Measurements from ENCODE around the gene RNF224.
A peak's percentile ranks its signal among the peaks of the same experiment; 100 is the strongest.

The RNF224 gene

GRCh38 chr9:137187386-137187785, 39.9 kb upstream of the RNF224 start:
- no peak overlapping the region for H2BK5ac ChIP-seq (ENCODE audit: low read depth, low read length, poor library complexity, severe bottlenecking)
- no peak overlapping the region for H4K8ac ChIP-seq (ENCODE audit: low read length)
- no peak overlapping the region for H3K4ac ChIP-seq (ENCODE audit: low read depth in 1 of 2, low read length in 2 of 2)
- no peak overlapping the region for H2BK15ac ChIP-seq (ENCODE audit: low read depth, poor library complexity, severe bottlenecking)
- no peak overlapping the region for H2BK120ac ChIP-seq (ENCODE audit: low read depth, low read length)
- H4K91ac ChIP-seq (ENCODE audit: low read length): no peak overlapping the region
- H2BK12ac ChIP-seq (ENCODE audit: low read length in 2 of 2): no peak overlapping the region
- no peak for DNase-seq
- no peak overlapping the region for H2AFZ ChIP-seq (ENCODE audit: low read depth, low read length)
- 89% methylated on average over 15 of the region's 15 CpGs for WGBS
- peak overlapping the region; percentile 90 for H3K4me2 ChIP-seq (ENCODE audit: low read length, poor library complexity, severe bottlenecking)
- H3K18ac ChIP-seq (ENCODE audit: low read depth in 1 of 2, low read length in 2 of 2): no peak overlapping the region
- H3K23ac ChIP-seq (ENCODE audit: low read length in 2 of 2): no peak overlapping the region
- peak overlapping the region; percentile 96 for H3K9ac ChIP-seq (ENCODE audit: low read length)
- peaks cover 40% of the 10 kb centered on the region for H3K4me1 ChIP-seq (ENCODE audit: control insufficient read depth, insufficient read depth, low read depth, low read length)
- no peak overlapping the region for H3K27ac ChIP-seq (ENCODE audit: low read length, poor library complexity, severe bottlenecking)
- no peaks in the 10 kb centered on the region for H3K9me3 ChIP-seq (ENCODE audit: control insufficient read depth, low read length)
- peaks cover 57% of the 10 kb centered on the region for H3K79me1 ChIP-seq (replicated peaks; ENCODE audit: low read length, poor library complexity, severe bottlenecking)
- no peak overlapping the region for H2AK5ac ChIP-seq (ENCODE audit: low read length, severe bottlenecking)
- H3K36me3 ChIP-seq (ENCODE audit: control insufficient read depth in 1 of 2, insufficient read depth in 2 of 2, low read depth in 1 of 2, low read length in 2 of 2): peaks cover 76 to 78% of the 10 kb centered on the region in 2 experiments
- H3K4me3 ChIP-seq (ENCODE audit: insufficient read depth in 1 of 2, low read depth in 1 of 2, low read length in 2 of 2): peak overlapping the region; percentile 91 to 100
- H3K27me3 ChIP-seq (ENCODE audit: control insufficient read depth in 1 of 2, insufficient read depth in 1 of 2, low read length in 2 of 2): no peaks in the 10 kb centered on the region
- H3K14ac ChIP-seq (ENCODE audit: low read length in 2 of 2): no peak overlapping the region

GRCh38 chr9:137188086-137188489, 39.2 kb upstream of the RNF224 start:
- Histone ChIP-seq H2AFZ (ENCODE audit: low read depth, low read length) (peak overlapping the region; percentile 76), H2AK5ac (ENCODE audit: low read length, severe bottlenecking) (no peak overlapping the region), H2BK15ac (ENCODE audit: low read depth, poor library complexity, severe bottlenecking) (peak overlapping the region; percentile 75), H3K4me3 (ENCODE audit: insufficient read depth in 1 of 2, low read depth in 1 of 2, low read length in 2 of 2) (peak overlapping the region; percentile 91 to 100), H3K79me1 (replicated peaks; ENCODE audit: low read length, poor library complexity, severe bottlenecking) (peaks cover 62% of the 10 kb centered on the region), H3K9ac (ENCODE audit: low read length) (peak overlapping the region; percentile 96), H3K4ac (ENCODE audit: low read depth in 1 of 2, low read length in 2 of 2) (peak overlapping the region; percentile 46 to 73), H3K27me3 (ENCODE audit: control insufficient read depth in 1 of 2, insufficient read depth in 1 of 2, low read length in 2 of 2) (no peaks in the 10 kb centered on the region), H3K14ac (ENCODE audit: low read length in 2 of 2) (peak overlapping the region in 1 of 2 experiments; percentile 70), H3K9me3 (ENCODE audit: control insufficient read depth, low read length) (no peaks in the 10 kb centered on the region), H4K91ac (ENCODE audit: low read length) (peak overlapping the region; percentile 71), H3K4me1 (ENCODE audit: control insufficient read depth, insufficient read depth, low read depth, low read length) (peaks cover 43% of the 10 kb centered on the region), H2BK5ac (ENCODE audit: low read depth, low read length, poor library complexity, severe bottlenecking) (no peak overlapping the region), H2BK120ac (ENCODE audit: low read depth, low read length) (no peak overlapping the region), H3K23ac (ENCODE audit: low read length in 2 of 2) (no peak overlapping the region), H4K8ac (ENCODE audit: low read length) (peak overlapping the region; percentile 99), H3K36me3 (ENCODE audit: control insufficient read depth in 1 of 2, insufficient read depth in 2 of 2, low read depth in 1 of 2, low read length in 2 of 2) (peaks cover 70 to 75% of the 10 kb centered on the region in 2 experiments), H3K4me2 (ENCODE audit: low read length, poor library complexity, severe bottlenecking) (peak overlapping the region; percentile 90), H3K18ac (ENCODE audit: low read depth in 1 of 2, low read length in 2 of 2) (peak overlapping the region; percentile 83 to 87), H2BK12ac (ENCODE audit: low read length in 2 of 2) (no peak overlapping the region), H3K27ac (ENCODE audit: low read length, poor library complexity, severe bottlenecking) (no peak overlapping the region)
- under 1% methylated on average over 28 of the region's 31 CpGs for WGBS
- no peak for DNase-seq

GRCh38 chr9:137188490-137189296, 38.6 kb upstream of the RNF224 start, which contains the start of the genes ANAPC2 and SSNA1:
Gene ANAPC2, minus strand, starts transcription at chr9:137188560. Its CDS starts 28 bp downstream, at chr9:137188532.
Gene SSNA1, plus strand, starts transcription at chr9:137188676. Its CDS starts 51 bp downstream, at chr9:137188727.
- Histone ChIP-seq H2BK5ac (ENCODE audit: low read depth, low read length, poor library complexity, severe bottlenecking) (peak within 1 kb of the TSS; percentile 88), H3K36me3 (ENCODE audit: control insufficient read depth in 1 of 2, insufficient read depth in 2 of 2, low read depth in 1 of 2, low read length in 2 of 2) (peaks cover 64 to 72% of the 10 kb centered on the region in 2 experiments), H3K27me3 (ENCODE audit: control insufficient read depth in 1 of 2, insufficient read depth in 1 of 2, low read length in 2 of 2) (no peaks in the 10 kb centered on the region), H3K4me3 (ENCODE audit: insufficient read depth in 1 of 2, low read depth in 1 of 2, low read length in 2 of 2) (peak within 1 kb of the TSS; percentile 91 to 100), H3K4me1 (ENCODE audit: control insufficient read depth, insufficient read depth, low read depth, low read length) (peaks cover 49% of the 10 kb centered on the region), H2AFZ (ENCODE audit: low read depth, low read length) (peak within 1 kb of the TSS; percentile 76), H3K27ac (ENCODE audit: low read length, poor library complexity, severe bottlenecking) (peak within 1 kb of the TSS; percentile 70), H2BK15ac (ENCODE audit: low read depth, poor library complexity, severe bottlenecking) (peak within 1 kb of the TSS; percentile 96), H3K4ac (ENCODE audit: low read depth in 1 of 2, low read length in 2 of 2) (peak within 1 kb of the TSS; percentile 46 to 73), H2BK120ac (ENCODE audit: low read depth, low read length) (peak within 1 kb of the TSS; percentile 78), H2BK12ac (ENCODE audit: low read length in 2 of 2) (no peak within 1 kb of the TSS), H3K9ac (ENCODE audit: low read length) (peak within 1 kb of the TSS; percentile 96), H4K8ac (ENCODE audit: low read length) (peak within 1 kb of the TSS; percentile 99), H4K91ac (ENCODE audit: low read length) (peak within 1 kb of the TSS; percentile 90), H3K9me3 (ENCODE audit: control insufficient read depth, low read length) (no peaks in the 10 kb centered on the region), H3K4me2 (ENCODE audit: low read length, poor library complexity, severe bottlenecking) (peak within 1 kb of the TSS; percentile 90), H3K18ac (ENCODE audit: low read depth in 1 of 2, low read length in 2 of 2) (peak within 1 kb of the TSS; percentile 90 to 91), H3K14ac (ENCODE audit: low read length in 2 of 2) (peak within 1 kb of the TSS in 1 of 2 experiments; percentile 70), H3K79me1 (replicated peaks; ENCODE audit: low read length, poor library complexity, severe bottlenecking) (peaks cover 65% of the 10 kb centered on the region), H2AK5ac (ENCODE audit: low read length, severe bottlenecking) (no peak within 1 kb of the TSS), H3K23ac (ENCODE audit: low read length in 2 of 2) (no peak within 1 kb of the TSS)
- under 1% methylated on average over 64 of the region's 98 CpGs for WGBS
- peak; percentile 93 for DNase-seq
